HUES6 (cell line): ENCODE results near the gene IQCN.
A peak's percentile ranks its signal among the peaks of the same experiment; 100 is the strongest.

Experiments used
- H3K27ac ChIP-seq: 2 replicates; pipeline ENCODE4 v1.7.0; 2013; ENCODE audit warnings: low read depth, mild to moderate bottlenecking, low read length, inconsistent platforms
- H3K27me3 ChIP-seq: 2 replicates; pipeline ENCODE4 v1.6.1; 2013; ENCODE audit warnings: low read length; ENCODE audit not compliant: control insufficient read depth, insufficient read depth
- H3K36me3 ChIP-seq: 2 replicates; pipeline ENCODE4 v1.6.1; 2013; ENCODE audit warnings: low read length; ENCODE audit not compliant: control insufficient read depth, insufficient read depth
- H3K4me1 ChIP-seq: 2 replicates; pipeline ENCODE4 v1.6.1; 2013; ENCODE audit warnings: low read length; ENCODE audit not compliant: control insufficient read depth, insufficient read depth
- H3K4me3 ChIP-seq: 2 replicates; pipeline ENCODE4 v1.5.1; 2013; ENCODE audit warnings: low read depth, low read length
- H3K9ac ChIP-seq: one replicate; pipeline ENCODE4 v1.6.1; 2013; ENCODE audit warnings: mild to moderate bottlenecking, low read length
- H3K9me3 ChIP-seq: 2 replicates; pipeline ENCODE4 v1.6.1; 2013; ENCODE audit warnings: low read depth, low read length; ENCODE audit not compliant: control insufficient read depth, insufficient read depth

The IQCN gene

DNA sequence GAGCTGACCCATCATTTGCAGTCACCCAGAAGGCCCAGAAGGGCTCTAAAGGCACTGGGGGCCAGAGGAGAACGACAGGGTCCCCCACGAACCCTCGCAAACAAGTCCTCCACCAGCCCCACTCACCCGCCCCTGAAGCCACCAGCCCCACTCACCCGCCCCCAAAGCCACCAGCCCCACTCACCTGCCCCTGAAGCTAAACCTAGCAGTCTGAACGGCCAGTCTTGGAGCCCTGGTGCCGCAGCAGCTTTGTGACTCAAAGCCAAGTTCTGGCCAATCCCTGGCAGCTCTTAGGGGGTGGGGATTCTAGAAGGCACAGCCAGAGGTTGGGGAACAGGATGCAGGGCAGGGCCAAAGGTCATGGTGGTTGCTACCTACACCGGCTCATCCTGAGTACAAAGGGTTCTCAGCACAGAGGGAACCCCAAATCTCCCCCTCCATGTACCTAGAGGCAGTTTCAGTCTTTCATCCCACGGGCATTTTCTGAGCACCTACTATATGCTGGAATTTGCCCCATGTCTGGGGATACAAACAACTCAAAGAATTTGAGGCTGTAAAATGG, at the start of gene IQCN:
Gene IQCN (minus strand): TSS at position 234 of the 562 bp plus-strand sequence. CDS start 4,974 bp downstream, outside the sequence.
- Histone ChIP-seq H3K36me3 (peaks cover 13% of the 10 kb centered on the region), H3K27ac (peak within 1 kb of the TSS; percentile 12; the same call in 1 of the 2 replicates), H3K4me1 (peaks cover 25% of the 10 kb centered on the region; the same call in 1 of the 2 replicates), H3K4me3 (no peak within 1 kb of the TSS), H3K9me3 (no peaks in the 10 kb centered on the region), H3K9ac (peak within 1 kb of the TSS; percentile 30), H3K27me3 (no peaks in the 10 kb centered on the region)

DNA sequence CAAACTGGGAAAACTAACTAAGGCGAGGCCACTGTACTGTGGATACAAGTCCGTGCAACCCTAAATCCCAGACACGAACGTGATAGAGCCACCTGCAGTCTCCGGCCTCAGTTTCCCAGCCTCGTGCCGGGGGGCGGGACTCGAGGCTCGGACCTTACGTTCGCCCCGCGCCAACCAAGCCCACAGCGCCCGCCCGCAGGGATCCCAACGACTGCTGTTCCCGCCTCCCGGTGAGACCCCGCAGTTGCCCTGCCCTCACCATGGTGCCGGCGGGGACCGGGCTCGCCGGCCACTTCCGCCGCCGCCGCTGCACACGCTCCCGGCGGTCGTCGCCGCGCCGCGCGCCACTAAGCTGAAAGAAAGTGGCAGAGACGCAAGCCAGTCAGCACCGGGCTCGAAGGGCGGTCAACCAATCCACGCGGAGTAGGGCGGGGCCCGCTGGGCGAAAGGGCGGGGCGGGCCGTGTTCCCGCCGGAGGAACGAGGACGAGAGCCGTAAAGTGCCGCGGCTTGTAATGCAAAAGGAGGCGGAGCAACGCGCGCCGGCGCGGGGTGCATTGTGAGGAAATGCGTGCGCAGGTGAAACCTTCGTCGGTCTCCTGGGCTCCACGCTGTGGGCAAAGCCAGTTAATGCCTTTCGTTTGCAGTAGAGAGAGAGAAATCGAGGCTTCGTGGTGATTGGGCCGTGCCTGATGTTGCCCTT, 48.7 kb upstream of the IQCN start, which contains the start of gene LSM4:
Gene LSM4 (minus strand): TSS at position 318 of the 702 bp plus-strand sequence. CDS start 56 bp downstream, at position 262.
- Histone ChIP-seq H3K9ac (peak within 1 kb of the TSS; percentile 85), H3K9me3 (no peaks in the 10 kb centered on the region), H3K4me1 (peaks cover 20% of the 10 kb centered on the region), H3K27ac (peak within 1 kb of the TSS; percentile 82), H3K4me3 (peak within 1 kb of the TSS; percentile 79), H3K27me3 (no peaks in the 10 kb centered on the region), H3K36me3 (peaks cover 9% of the 10 kb centered on the region; the same call in 1 of the 2 replicates)

DNA sequence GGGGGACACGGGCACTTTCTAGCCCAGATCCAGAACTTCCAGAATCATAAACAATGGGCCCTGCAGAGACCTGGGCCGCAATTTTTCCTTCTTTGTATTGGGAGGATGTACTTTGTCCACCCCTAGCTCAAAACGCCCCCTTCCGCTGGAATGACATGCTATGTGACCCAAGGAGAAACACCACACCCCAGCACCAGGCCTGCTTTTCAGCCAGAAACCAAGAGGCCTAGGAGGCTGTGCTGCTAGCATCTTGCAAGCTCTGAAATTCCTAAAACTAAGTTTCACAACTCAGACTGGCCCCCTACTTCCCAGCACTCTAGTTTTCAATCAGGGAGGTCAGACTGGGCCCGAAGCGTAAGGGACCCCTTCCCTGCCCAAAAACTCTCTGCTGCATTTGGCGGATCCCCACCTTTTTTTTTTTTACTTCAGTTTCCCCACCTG, 48.1 kb upstream of the IQCN start:
- Histone ChIP-seq H3K27me3 (no peaks in the 10 kb centered on the region), H3K36me3 (peaks cover 9% of the 10 kb centered on the region; the same call in 1 of the 2 replicates), H3K4me3 (peak overlapping the region; percentile 79), H3K9ac (peak overlapping the region; percentile 85), H3K9me3 (no peaks in the 10 kb centered on the region), H3K4me1 (peaks cover 20% of the 10 kb centered on the region), H3K27ac (peak overlapping the region; percentile 82; the same call in 1 of the 2 replicates)

DNA sequence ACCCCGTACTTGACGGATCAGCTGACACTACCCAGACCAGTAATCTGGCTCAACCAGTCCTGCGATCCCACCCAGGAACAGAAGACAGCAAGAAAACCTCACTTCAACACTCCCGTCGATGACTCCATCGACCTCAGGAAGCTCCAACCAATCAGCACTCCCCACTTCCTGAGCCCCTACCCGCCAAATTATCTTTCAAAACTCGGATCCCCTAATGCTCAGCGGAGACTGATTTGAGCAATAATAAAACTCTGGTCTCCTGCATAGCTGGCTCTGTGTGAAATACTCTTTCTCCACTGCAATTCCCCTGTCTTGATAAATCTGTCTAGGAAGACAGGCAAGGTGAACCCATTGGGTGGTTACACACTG, 47.5 kb upstream of the IQCN start:
- Histone ChIP-seq H3K27me3 (no peaks in the 10 kb centered on the region), H3K4me3 (peak overlapping the region; percentile 79), H3K9ac (peak overlapping the region; percentile 85), H3K4me1 (peaks cover 20% of the 10 kb centered on the region), H3K9me3 (no peaks in the 10 kb centered on the region), H3K27ac (peak overlapping the region; percentile 11; the same call in 1 of the 2 replicates), H3K36me3 (peaks cover 9% of the 10 kb centered on the region; the same call in 1 of the 2 replicates)

- no peak overlapping the region for H3K9ac ChIP-seq
- 0 out of 2 replicates have a peak overlapping the region, but pooled peaks have one; percentile 79 for H3K4me3 ChIP-seq
- no peaks in the 10 kb centered on the region for H3K9me3 ChIP-seq
- no peaks in the 10 kb centered on the region for H3K27me3 ChIP-seq
- peaks cover 9% of the 10 kb centered on the region; the same call in 1 of the 2 replicates for H3K36me3 ChIP-seq
- peaks cover 20% of the 10 kb centered on the region for H3K4me1 ChIP-seq
- H3K27ac ChIP-seq: no peak overlapping the region
These were observed 46.8 kb upstream of the IQCN start for GRCh38 chr19:18320865-18321733.

DNA sequence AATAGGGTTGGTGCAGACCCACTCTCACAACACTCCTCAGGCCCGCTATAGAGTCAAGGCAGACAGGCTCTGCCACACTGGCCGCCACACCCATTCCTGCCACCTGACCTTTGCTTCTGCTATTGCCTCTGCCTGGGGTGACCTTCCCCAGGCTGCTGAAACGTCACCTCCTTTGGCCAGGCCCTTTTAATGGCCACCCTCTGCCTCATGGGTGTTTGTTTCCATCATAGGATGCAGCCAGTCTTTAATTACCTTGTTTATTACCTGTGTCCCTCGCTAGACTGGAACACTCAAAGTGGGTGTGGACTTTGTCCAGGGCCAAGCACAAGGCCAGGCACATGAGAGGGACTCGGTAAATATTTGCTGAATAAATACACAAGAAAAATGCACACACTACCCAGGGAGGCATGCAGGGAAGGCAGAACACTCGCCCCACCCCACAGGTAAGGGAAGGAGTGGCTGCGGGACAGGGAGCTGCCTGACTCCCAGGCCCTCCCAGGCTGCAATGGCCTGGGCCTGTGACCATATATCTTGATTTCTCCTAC, 45.4 kb upstream of the IQCN start:
- no peak overlapping the region for H3K27ac ChIP-seq
- no peaks in the 10 kb centered on the region for H3K9me3 ChIP-seq
- H3K4me1 ChIP-seq: peaks cover 20% of the 10 kb centered on the region
- peaks cover 23% of the 10 kb centered on the region for H3K36me3 ChIP-seq
- no peak overlapping the region for H3K4me3 ChIP-seq
- no peaks in the 10 kb centered on the region for H3K27me3 ChIP-seq
- H3K9ac ChIP-seq: no peak overlapping the region

GRCh38 chr19:18317961-18318800, 43.9 kb upstream of the IQCN start:
- Histone ChIP-seq H3K36me3 (peaks cover 36% of the 10 kb centered on the region), H3K27ac (0 out of 2 replicates have a peak overlapping the region, but pooled peaks have one; percentile 4), H3K9ac (peak overlapping the region; percentile 22), H3K4me3 (no peak overlapping the region), H3K9me3 (no peaks in the 10 kb centered on the region), H3K27me3 (no peaks in the 10 kb centered on the region), H3K4me1 (peaks cover 14% of the 10 kb centered on the region)

GRCh38 chr19:18313398-18313797, 39.1 kb upstream of the IQCN start:
- Histone ChIP-seq H3K27ac (no peak overlapping the region), H3K4me3 (no peak overlapping the region), H3K9me3 (no peaks in the 10 kb centered on the region), H3K9ac (no peak overlapping the region), H3K36me3 (peaks cover 73% of the 10 kb centered on the region), H3K4me1 (peaks cover 1% of the 10 kb centered on the region; the same call in 1 of the 2 replicates), H3K27me3 (no peaks in the 10 kb centered on the region)

GRCh38 chr19:18312092-18312534, 37.9 kb upstream of the IQCN start:
- H3K4me3 ChIP-seq: no peak overlapping the region
- no peak overlapping the region for H3K27ac ChIP-seq
- H3K27me3 ChIP-seq: no peaks in the 10 kb centered on the region
- H3K9ac ChIP-seq: no peak overlapping the region
- no peaks in the 10 kb centered on the region for H3K4me1 ChIP-seq
- no peaks in the 10 kb centered on the region for H3K9me3 ChIP-seq
- H3K36me3 ChIP-seq: peaks cover 85% of the 10 kb centered on the region
